ENCODE results near the gene CD4. TPM values are rescaled to one million over a fixed set of nuclear protein-coding genes. Genes with fewer than 3 reads are reported as not detected.

Gene CD4
- total RNA-seq, 1 experiment from 2014 or later = 0.42 TPM

DNA sequence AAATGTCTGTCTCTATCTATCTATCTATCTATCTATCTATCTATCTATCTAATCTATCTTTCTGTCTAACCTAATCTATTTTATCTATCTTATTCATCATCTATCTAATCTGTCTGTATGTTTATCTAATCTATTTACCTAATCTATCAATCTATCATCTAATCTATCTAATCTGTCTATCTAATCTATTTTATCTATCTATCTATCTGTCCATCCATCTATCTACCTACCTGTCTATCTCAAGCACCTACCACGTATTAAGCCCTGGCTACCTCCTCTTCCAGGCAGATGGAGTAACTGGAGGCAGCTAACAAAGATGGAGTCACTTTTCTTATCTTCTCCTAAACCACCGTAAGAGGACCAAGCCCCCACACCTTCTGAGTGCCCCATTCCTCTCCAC is 5.8 kb downstream of the CD4 start (continued):
- no peak for TF ChIP-seq CBX3 (IDR thresholded peaks at IDR 0.05; ENCODE audit: low read depth)

DNA sequence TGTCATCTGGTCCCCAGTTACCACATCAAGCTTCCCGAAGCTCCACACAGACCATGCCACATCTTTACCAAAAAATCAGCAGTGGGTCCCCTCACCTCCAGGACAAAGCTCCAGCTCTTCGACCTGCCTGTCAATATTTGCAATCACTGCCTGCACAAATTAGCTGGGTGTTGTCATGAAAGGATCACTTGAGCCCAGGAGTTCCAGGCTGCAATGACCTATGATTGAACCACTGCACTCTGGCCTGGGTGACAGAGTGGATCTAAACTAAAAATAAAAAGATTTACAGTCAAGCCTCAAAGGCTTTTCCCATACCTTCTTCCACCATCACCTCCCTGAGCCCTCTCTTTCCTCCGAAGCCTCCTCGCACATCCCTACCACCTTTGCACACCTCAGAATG is 7.2 kb downstream of the CD4 start:
- Histone ChIP-seq H3K4me3 (replicated peaks in 1 of 2; ENCODE audit: low read depth in 1 of 2, low read length in 2 of 2) (no peak overlapping the region), H3K27ac (ENCODE audit: low read depth, low read length) (no peak overlapping the region), H3K9me2 (ENCODE audit: insufficient read depth) (no peaks in the 10 kb centered on the region), H3K4me1 (ENCODE audit: control insufficient read depth in 1 of 2, insufficient read depth in 2 of 2, low read length in 2 of 2) (no peaks in the 10 kb centered on the region), H2AFZ (ENCODE audit: low read depth, low read length, poor library complexity, severe bottlenecking) (no peak overlapping the region), H3K9me3 (ENCODE audit: control insufficient read depth in 1 of 2, insufficient read depth in 1 of 2, low read depth in 1 of 2, low read length in 2 of 2) (no peaks in the 10 kb centered on the region), H4K20me1 (ENCODE audit: insufficient read depth) (no peaks in the 10 kb centered on the region), H3K27me3 (ENCODE audit: insufficient read depth, low read length) (no peaks in the 10 kb centered on the region), H3K9ac (ENCODE audit: low read length) (no peak overlapping the region), H3K36me3 (ENCODE audit: control insufficient read depth in 1 of 2, insufficient read depth in 2 of 2, low read length in 2 of 2) (no peaks in the 10 kb centered on the region), H3K79me2 (ENCODE audit: insufficient read depth, low read length) (no peaks in the 10 kb centered on the region), H3K4me2 (ENCODE audit: low read length) (no peak overlapping the region)
- BruUV-seq (replicated peaks) = no TSS peak
- RAD21 ChIA-PET (ENCODE audit: low non-redundant PET in 1 of 2, low total read pairs in 2 of 2, uncharacterized antibody in 2 of 2, unreplicated experiment in 2 of 2) = no interaction called here
- intact Hi-C loops (cut with micrococcal nuclease) = no loop called here
- POLR2A ChIA-PET = interaction anchor here (0.8 kb wide), 1 partner anchor 30 kb away, joined by 3 read pairs; no protein-coding TSS in a partner anchor
- CTCF ChIA-PET = no interaction called here
- no peak for TF ChIP-seq SIN3A (IDR thresholded peaks at IDR 0.05; ENCODE audit: low read depth)
- no peak for TF ChIP-seq RAD21 (IDR thresholded peaks at IDR 0.05; ENCODE audit: low read depth)
- no peak for TF ChIP-seq ZFX (IDR thresholded peaks at IDR 0.05)
- TF ChIP-seq, protein P1, sequence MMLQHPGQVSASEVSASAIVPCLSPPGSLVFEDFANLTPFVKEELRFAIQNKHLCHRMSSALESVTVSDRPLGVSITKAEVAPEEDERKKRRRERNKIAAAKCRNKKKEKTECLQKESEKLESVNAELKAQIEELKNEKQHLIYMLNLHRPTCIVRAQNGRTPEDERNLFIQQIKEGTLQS (IDR thresholded peaks at IDR 0.05) = no peak
- no peak for TF ChIP-seq TCF7L2 (IDR thresholded peaks at IDR 0.05; ENCODE audit: borderline replicate concordance, extremely low read depth, insufficient read depth, insufficient read length)
- TF ChIP-seq CEBPB (IDR thresholded peaks at IDR 0.05; ENCODE audit: low read depth) = no peak
- no peak for TF ChIP-seq EZH2 (IDR thresholded peaks at IDR 0.05)
- no peak for TF ChIP-seq SP1 (IDR thresholded peaks at IDR 0.05; ENCODE audit: low read depth)
- TF ChIP-seq POLR2AphosphoS5 (IDR thresholded peaks at IDR 0.05; ENCODE audit: low read depth, low read length) = no peak
- no peak for TF ChIP-seq JUND (IDR thresholded peaks at IDR 0.05)
- TF ChIP-seq, protein P2, sequence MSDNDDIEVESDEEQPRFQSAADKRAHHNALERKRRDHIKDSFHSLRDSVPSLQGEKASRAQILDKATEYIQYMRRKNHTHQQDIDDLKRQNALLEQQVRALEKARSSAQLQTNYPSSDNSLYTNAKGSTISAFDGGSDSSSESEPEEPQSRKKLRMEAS (IDR thresholded peaks at IDR 0.05) = no peak
- no peak for TF ChIP-seq EZH2phosphoT487 (IDR thresholded peaks at IDR 0.05; ENCODE audit: borderline replicate concordance)
- TF ChIP-seq POLR2A (IDR thresholded peaks at IDR 0.05; ENCODE audit: borderline replicate concordance, extremely low read depth, insufficient read depth, insufficient read length) = no peak
- no peak for DNase-seq (ENCODE audit: low read depth, low spot score)
- no peak for ATAC-seq
